ENCODE measurements around the gene DOHH. TPM values are rescaled to one million over a fixed set of nuclear protein-coding genes. Genes with fewer than 3 reads are reported as not detected.
"Not testable (repeated sequence)": the region's sequence is repeated elsewhere in the genome, so short reads cannot be mapped to it uniquely, and the experiment has no call there.

DOHH gene
- total and polyA plus RNA-seq, 2 experiments from 2014 or later = 19.0 to 34.7 TPM

GRCh38 chr19:3530389-3530788 lies 29.9 kb upstream of the DOHH start (continued):
- TF ChIP-seq NANOG (IDR thresholded peaks at IDR 0.05; ENCODE audit: borderline replicate concordance) (no peak), EZH2 (IDR thresholded peaks at IDR 0.05; ENCODE audit: low read depth, unreplicated experiment) (no peak), ZNF331 (CRISPR knock-in tag; IDR thresholded peaks at IDR 0.05; ENCODE audit: low read depth) (no peak), CREB1 (CRISPR knock-in tag; IDR thresholded peaks at IDR 0.05; ENCODE audit: low read depth) (no peak)
- TF ChIP-seq, protein P1, sequence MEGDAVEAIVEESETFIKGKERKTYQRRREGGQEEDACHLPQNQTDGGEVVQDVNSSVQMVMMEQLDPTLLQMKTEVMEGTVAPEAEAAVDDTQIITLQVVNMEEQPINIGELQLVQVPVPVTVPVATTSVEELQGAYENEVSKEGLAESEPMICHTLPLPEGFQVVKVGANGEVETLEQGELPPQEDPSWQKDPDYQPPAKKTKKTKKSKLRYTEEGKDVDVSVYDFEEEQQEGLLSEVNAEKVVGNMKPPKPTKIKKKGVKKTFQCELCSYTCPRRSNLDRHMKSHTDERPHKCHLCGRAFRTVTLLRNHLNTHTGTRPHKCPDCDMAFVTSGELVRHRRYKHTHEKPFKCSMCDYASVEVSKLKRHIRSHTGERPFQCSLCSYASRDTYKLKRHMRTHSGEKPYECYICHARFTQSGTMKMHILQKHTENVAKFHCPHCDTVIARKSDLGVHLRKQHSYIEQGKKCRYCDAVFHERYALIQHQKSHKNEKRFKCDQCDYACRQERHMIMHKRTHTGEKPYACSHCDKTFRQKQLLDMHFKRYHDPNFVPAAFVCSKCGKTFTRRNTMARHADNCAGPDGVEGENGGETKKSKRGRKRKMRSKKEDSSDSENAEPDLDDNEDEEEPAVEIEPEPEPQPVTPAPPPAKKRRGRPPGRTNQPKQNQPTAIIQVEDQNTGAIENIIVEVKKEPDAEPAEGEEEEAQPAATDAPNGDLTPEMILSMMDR (conservative IDR thresholded peaks at IDR 0.05; ENCODE audit: low read depth in 2 of 2) = no peak

GRCh38 chr19:3529299-3529698 lies 28.8 kb upstream of the DOHH start:
- H3K4me3 ChIP-seq; H4K20me1 ChIP-seq (replicated peaks; ENCODE audit: insufficient read depth); H3K36me3 ChIP-seq (ENCODE audit: insufficient read depth); H3K79me2 ChIP-seq (replicated peaks; ENCODE audit: insufficient read depth); H3K4me1 Mint-ChIP-seq; H3K9me3 Mint-ChIP-seq; H3F3A ChIP-seq (replicated peaks; ENCODE audit: low read depth); H3K27me3 ChIP-seq (ENCODE audit: insufficient read depth); H3K27ac Mint-ChIP-seq; H2AFZ ChIP-seq; H3K4me3 Mint-ChIP-seq; DNase-seq (ENCODE audit: low spot score); H3K27me3 Mint-ChIP-seq (ENCODE audit: insufficient read depth, low read depth, poor library complexity); H3K4me2 ChIP-seq; H3K4me1 ChIP-seq (ENCODE audit: insufficient read depth); ATAC-seq; H3K9me2 ChIP-seq (ENCODE audit: insufficient read depth); H3K27ac ChIP-seq (ENCODE audit: low read depth): not testable (repeated sequence)
- peaks cover 17% of the 10 kb centered on the region for H3K36me3 Mint-ChIP-seq (ENCODE audit: low read depth)

DNA sequence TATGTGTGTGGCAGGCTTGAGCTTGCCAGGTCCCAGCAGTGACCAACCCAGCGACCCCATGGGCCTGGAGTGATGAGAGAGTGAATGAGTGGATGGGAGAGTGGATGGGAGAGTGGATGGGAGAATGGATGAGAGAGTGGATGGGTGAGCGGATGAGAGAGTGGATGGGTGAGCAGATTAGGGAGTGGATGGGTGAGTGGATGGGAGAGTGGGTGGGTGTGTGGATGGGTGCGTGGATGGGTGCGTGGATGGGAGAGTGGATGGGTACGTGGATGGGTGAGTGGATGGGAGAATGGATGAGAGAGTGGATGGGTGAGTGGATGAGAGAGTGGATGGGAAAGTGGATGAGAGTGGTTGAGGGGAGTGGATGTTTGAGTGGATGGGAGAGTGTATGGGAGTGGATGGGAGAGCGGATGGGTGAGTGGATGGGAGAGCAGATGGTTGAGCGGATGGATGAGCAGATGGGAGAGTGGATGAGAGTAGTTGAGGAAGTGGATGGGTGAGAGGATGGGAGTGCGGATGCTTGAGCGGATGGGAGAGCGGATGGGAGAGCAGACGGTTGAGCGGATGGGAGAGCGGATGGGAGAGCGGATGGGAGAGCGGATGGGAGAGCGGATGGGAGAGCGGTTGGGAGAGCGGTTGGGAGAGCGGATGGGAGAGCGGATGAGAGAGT lies 28.2 kb upstream of the DOHH start:
- no peak for TF ChIP-seq EZH2 (IDR thresholded peaks at IDR 0.05; ENCODE audit: low read depth, unreplicated experiment)
- TF ChIP-seq, protein P2, sequence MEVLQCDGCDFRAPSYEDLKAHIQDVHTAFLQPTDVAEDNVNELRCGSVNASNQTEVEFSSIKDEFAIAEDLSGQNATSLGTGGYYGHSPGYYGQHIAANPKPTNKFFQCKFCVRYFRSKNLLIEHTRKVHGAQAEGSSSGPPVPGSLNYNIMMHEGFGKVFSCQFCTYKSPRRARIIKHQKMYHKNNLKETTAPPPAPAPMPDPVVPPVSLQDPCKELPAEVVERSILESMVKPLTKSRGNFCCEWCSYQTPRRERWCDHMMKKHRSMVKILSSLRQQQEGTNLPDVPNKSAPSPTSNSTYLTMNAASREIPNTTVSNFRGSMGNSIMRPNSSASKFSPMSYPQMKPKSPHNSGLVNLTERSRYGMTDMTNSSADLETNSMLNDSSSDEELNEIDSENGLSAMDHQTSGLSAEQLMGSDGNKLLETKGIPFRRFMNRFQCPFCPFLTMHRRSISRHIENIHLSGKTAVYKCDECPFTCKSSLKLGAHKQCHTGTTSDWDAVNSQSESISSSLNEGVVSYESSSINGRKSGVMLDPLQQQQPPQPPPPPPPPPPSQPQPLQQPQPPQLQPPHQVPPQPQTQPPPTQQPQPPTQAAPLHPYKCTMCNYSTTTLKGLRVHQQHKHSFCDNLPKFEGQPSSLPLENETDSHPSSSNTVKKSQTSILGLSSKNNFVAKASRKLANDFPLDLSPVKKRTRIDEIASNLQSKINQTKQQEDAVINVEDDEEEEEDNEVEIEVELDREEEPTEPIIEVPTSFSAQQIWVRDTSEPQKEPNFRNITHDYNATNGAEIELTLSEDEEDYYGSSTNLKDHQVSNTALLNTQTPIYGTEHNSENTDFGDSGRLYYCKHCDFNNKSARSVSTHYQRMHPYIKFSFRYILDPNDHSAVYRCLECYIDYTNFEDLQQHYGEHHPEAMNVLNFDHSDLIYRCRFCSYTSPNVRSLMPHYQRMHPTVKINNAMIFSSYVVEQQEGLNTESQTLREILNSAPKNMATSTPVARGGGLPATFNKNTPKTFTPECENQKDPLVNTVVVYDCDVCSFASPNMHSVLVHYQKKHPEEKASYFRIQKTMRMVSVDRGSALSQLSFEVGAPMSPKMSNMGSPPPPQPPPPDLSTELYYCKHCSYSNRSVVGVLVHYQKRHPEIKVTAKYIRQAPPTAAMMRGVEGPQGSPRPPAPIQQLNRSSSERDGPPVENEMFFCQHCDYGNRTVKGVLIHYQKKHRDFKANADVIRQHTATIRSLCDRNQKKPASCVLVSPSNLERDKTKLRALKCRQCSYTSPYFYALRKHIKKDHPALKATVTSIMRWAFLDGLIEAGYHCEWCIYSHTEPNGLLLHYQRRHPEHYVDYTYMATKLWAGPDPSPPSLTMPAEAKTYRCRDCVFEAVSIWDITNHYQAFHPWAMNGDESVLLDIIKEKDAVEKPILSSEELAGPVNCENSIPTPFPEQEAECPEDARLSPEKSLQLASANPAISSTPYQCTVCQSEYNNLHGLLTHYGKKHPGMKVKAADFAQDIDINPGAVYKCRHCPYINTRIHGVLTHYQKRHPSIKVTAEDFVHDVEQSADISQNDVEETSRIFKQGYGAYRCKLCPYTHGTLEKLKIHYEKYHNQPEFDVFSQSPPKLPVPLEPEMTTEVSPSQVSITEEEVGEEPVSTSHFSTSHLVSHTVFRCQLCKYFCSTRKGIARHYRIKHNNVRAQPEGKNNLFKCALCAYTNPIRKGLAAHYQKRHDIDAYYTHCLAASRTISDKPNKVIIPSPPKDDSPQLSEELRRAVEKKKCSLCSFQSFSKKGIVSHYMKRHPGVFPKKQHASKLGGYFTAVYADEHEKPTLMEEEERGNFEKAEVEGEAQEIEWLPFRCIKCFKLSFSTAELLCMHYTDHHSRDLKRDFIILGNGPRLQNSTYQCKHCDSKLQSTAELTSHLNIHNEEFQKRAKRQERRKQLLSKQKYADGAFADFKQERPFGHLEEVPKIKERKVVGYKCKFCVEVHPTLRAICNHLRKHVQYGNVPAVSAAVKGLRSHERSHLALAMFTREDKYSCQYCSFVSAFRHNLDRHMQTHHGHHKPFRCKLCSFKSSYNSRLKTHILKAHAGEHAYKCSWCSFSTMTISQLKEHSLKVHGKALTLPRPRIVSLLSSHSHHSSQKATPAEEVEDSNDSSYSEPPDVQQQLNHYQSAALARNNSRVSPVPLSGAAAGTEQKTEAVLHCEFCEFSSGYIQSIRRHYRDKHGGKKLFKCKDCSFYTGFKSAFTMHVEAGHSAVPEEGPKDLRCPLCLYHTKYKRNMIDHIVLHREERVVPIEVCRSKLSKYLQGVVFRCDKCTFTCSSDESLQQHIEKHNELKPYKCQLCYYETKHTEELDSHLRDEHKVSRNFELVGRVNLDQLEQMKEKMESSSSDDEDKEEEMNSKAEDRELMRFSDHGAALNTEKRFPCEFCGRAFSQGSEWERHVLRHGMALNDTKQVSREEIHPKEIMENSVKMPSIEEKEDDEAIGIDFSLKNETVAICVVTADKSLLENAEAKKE (CRISPR knock-in tag; IDR thresholded peaks at IDR 0.05) = no peak
- no peaks in the 10 kb centered on the region for H3K27me3 ChIP-seq (ENCODE audit: insufficient read depth)
- no peak for DNase-seq (ENCODE audit: low spot score)
- H3K9me2 ChIP-seq (ENCODE audit: insufficient read depth) = no peaks in the 10 kb centered on the region
- no peak overlapping the region for H3K27ac Mint-ChIP-seq
- no peaks in the 10 kb centered on the region for H3K9me3 Mint-ChIP-seq
- no peak overlapping the region for H3K27ac ChIP-seq (ENCODE audit: low read depth)
- no peaks in the 10 kb centered on the region; the same call in 2 of the 3 replicates for H3K4me1 Mint-ChIP-seq
- H4K20me1 ChIP-seq (replicated peaks; ENCODE audit: insufficient read depth) = no peaks in the 10 kb centered on the region; the same call in 1 of the 2 replicates
- H3K36me3 Mint-ChIP-seq (ENCODE audit: low read depth) = peaks cover 14% of the 10 kb centered on the region
- H3K4me2 ChIP-seq = no peak overlapping the region
- H3K4me3 Mint-ChIP-seq = no peak overlapping the region
- no peaks in the 10 kb centered on the region for H3K79me2 ChIP-seq (replicated peaks; ENCODE audit: insufficient read depth)
- no peak for ATAC-seq
- no peak overlapping the region for H3K4me3 ChIP-seq
- no peaks in the 10 kb centered on the region for H3K36me3 ChIP-seq (ENCODE audit: insufficient read depth)
- H3F3A ChIP-seq (replicated peaks; ENCODE audit: low read depth) = no peaks in the 10 kb centered on the region
- no peaks in the 10 kb centered on the region for H3K4me1 ChIP-seq (ENCODE audit: insufficient read depth)
- peaks cover 5% of the 10 kb centered on the region for H3K27me3 Mint-ChIP-seq (ENCODE audit: insufficient read depth, low read depth, poor library complexity)
- no peak overlapping the region for H2AFZ ChIP-seq
